HG02571 (cell line): Measurements from ENCODE around the gene LRRC25.

Experiments
- ATAC-seq: cut with Tn5 transposase; IDR thresholded peaks from one replicate; pipeline ENCODE4 v1.9.1; 2021; ENCODE audit warnings: mild to moderate bottlenecking, moderate library complexity; ENCODE audit not compliant: unreplicated experiment

The LRRC25 gene

GRCh38 chr19:18397242-18398202 lies at the start of gene LRRC25:
TSS of gene LRRC25 (minus strand) at chr19:18397622. CDS start at chr19:18396963, 659 bp downstream.
- ATAC-seq: no peak

- ATAC-seq: no peak
Observed at GRCh38 chr19:18446811-18447359, 49.5 kb upstream of the LRRC25 start.

DNA sequence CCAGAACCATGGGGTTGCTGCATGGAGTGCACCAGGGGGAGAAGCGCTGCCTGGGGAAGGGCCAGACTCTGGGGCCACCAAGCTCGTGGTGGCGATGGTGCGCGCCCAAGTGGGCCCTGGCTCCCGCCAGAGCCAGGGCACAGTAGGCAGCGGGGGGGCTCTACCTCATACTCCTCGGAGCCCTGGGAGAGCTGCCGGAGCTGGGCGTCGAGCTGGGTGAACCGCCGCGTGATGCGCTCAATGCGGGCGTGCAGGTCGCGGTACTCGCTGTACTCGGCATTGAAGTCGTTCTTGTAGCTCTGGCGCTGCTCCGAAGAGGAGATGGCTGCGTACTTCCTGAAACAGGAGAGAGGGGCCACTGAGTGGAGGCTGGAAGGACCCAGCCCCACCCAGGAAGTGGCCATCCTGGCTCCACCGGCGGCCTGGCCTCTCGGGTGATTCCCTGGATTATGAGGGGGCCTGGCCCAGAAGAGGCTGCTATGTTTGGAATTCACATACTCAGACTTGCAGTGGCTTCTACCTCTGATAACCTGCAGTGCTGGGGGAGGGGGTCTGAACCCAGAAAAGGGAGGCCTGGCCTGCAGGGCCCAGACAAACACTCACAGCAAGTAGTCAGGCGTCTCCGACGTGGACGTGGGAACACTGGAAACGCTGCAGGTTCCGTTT lies 48.9 kb upstream of the LRRC25 start:
- ATAC-seq: no peak

GRCh38 chr19:18445262-18445948 lies 48.0 kb upstream of the LRRC25 start:
- no peak for ATAC-seq

DNA sequence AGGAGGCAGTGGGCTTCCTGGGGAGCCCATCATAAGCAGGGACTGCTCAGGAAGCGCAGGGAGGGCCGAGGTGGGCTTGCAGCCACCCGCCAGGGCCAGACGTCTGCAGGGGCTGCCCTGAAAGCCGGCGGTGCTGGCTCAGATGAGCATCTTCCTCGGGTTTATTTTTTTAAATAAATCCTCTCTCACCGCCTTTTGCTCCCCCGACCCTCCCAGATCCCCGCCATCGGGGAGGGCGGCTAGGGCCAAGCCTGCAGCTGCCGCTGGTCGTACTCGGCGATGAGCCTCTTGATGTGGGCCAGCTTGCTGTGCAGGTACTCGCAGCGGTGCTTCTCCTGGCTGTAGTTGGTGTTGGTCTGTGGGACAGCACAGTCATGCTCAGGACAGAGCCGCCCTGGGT lies 47.1 kb upstream of the LRRC25 start:
- ATAC-seq: no peak

DNA sequence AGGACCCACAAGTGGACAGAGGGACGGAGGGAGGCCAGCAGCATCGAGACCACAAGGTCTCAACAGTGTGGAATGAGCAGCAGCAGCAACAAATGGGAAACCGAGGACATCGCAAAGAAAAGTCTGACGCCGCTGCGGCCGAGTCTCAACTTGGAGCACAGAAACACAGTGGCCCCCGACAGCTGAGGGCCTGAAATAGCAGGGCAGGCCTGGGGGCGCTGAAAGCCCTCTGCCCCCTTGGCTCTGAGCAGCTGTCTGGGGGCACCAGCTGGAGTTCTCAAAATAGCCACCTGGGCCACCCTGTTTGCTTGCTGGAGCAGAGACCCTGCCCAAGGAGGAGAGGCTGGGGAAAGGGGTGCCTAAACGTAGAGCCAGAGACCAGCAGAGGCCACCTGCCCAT lies 46.4 kb upstream of the LRRC25 start:
- no peak for ATAC-seq

DNA sequence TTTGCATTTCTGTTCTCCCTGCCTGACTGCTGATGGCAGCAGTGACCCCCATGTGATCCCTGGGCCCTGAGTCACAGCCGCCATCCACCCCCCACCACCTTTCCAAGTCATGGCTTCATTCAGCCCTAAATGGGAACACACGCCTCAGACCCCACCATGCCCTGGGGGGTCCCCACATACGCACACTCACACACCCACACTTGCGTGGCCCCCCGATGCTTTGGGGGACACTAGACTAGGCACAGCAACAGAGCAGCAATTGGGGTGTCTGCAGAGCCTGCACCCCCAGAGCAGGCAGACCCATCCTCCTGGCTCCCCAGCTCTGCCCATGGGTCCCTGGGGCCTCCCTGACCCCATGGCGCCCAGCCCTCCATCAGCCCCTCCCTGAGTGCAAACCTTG lies 46.0 kb upstream of the LRRC25 start:
- ATAC-seq: no peak

DNA sequence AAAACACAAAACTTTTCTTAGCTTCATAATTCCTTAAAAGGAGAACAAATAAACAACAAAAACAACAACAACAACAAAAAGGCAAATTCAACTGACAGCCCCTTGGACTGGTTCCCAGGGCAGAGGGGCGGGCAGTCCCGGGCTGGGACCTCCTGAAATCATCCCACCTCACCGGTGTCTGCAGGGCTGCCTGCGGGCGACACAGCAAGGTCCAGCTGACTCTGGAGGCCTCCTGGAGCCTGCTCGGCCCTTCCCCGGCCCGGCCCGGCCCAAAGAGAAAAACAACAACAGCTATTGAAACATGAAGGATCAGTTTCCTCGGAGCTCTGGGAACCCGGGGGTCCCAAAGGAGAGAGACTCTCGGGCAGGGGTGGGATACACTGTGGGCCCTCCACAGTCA lies 45.5 kb upstream of the LRRC25 start:
- no peak for ATAC-seq

- no peak for ATAC-seq
Observed at GRCh38 chr19:18441804-18442788, 44.7 kb upstream of the LRRC25 start.

- no peak for ATAC-seq
Observed at GRCh38 chr19:18440936-18441803, 43.7 kb upstream of the LRRC25 start.

DNA sequence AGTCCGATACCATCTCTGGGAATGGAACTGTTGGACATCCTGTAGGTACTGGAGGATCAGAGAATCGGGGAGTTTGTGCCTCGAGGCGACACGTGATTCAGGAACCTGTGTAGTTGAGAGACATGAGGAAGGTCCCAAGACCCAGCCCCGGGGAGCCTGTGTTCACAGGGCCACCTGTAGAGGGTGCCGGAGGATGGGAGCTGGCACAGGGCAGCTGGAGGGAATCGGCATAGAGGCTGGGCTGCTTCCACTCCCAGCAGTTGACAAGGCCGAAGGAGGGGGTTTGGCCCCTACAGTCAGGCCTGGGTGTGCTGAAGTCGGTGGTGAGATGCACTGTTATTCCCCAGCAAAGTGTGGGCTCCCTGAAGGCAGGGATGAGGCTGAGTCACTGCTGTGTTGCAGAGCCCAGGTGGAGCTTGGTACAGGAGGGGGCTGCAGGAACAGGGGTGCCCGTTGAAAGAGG lies 43.0 kb upstream of the LRRC25 start:
- no peak for ATAC-seq

- no peak for ATAC-seq
Observed at GRCh38 chr19:18439910-18440237, 42.5 kb upstream of the LRRC25 start.

DNA sequence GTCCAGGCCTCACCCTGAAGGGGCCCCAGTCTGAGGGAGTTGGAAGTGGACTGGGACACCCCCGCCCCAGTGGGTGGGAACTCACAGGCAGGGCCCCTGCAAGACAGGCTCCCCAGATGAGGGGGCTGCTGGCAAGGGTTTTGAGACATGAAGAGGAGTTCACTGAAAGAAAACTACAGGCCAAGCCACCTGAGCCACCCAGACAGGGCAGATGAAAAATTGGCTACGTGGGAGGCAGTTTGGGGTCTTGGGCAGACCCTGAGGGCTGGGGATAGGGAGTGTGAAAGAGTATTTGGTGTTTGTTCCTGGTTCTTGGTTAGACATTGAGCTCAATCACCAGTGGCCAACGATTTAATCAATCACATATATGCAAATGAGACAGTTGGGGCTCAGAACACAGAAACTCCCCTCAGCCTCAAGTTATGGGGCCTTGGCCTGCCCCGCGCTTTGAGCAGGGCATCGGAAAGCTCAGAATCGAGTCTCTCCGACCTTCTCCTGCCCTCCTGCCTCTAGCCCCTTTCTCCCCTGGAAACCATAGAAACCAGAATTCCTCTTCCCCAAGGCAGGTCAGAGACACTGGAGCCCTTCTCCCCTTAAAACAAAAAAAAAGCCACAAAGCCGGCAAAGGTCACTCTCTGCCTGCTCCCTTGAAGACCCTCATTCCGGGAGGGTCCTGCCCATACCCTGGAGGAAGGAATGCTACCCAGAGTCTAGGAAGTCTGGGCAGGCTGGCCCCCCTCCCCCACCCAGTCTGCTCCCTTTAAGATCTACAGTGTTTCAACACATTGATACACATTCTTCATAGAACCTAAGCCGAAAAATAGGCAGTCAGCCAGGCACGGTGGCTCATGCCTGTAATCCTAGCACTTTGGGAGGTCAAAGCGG lies 41.8 kb upstream of the LRRC25 start:
- ATAC-seq: no peak

DNA sequence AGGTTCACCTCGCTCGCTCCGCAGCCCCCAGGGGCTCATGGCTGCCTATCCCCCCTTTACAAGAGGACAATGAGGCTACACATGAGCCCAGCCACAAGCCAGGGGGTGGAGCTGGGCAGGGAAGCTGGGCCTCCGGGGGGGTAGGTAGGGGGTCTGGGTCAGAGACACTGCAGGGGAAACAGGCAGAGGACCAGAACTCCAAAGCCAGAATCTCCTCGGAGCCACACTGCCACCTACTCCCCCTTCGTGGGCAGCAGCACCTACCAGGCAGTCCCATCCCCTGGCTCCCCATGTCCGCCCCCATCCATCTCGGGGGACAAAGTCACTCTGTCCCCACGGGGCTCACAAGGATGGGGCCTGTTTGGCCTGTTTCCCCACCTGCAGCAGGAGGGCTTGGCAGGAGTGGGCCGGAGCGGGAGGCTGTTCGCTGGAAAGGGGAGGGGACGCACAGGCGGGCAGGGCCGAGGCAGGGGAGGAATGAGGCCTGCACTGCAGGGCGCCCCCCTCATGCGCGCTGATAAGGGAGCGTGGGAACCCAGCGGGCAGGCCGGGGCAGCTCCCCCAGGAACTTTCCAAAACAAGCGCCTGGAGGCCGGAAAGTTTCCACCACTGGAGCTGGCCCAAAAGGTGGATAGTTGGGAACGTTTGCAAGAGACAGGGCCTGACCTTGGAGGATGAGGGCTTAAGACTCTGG lies 41.1 kb upstream of the LRRC25 start:
- no peak for ATAC-seq

DNA sequence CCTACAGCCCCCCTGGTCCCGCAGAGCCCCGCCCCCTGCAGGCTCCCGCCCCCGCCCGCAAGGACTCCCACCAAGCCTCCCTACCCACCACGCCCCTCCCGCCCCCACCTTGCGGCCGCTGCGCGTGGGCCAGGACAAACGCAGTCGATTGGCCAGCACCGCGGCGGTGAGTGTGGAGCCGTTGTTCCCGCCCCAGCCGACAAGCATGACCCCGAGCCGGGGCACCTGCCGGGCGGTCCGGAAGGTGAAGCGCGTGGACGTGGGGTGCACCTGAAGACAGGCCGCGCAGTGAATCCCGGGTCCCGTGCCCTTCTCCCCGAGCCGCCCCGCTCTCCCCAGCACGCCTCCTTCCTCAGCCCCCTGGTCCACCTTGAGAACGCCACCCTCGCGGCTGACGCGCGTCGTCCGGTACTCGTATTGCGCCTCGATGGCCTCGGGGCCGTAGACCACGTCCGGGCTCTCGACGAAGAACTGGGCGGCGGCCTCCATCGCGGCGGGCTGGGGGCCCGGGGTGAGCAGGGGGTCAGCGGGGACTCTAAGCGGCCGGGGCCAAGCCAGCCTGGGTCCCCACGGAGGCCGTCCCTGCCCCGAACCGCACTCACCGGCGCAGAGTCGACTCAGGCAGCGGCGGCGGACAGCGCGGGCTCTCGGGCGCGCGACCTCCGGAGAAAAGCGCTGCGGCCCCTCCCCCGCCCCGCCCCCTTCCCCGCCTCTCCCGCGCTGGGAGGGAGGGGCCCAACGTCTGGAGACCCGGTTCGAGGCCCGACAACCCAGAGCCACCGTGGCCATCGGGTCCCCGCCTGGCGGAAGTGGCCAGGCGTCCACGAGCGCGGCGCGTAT lies 40.3 kb upstream of the LRRC25 start, which contains the start of gene ISYNA1:
Gene ISYNA1 (minus strand): TSS at position 643 of the 840 bp plus-strand sequence. CDS start 154 bp downstream, at position 489.
- no peak for ATAC-seq

DNA sequence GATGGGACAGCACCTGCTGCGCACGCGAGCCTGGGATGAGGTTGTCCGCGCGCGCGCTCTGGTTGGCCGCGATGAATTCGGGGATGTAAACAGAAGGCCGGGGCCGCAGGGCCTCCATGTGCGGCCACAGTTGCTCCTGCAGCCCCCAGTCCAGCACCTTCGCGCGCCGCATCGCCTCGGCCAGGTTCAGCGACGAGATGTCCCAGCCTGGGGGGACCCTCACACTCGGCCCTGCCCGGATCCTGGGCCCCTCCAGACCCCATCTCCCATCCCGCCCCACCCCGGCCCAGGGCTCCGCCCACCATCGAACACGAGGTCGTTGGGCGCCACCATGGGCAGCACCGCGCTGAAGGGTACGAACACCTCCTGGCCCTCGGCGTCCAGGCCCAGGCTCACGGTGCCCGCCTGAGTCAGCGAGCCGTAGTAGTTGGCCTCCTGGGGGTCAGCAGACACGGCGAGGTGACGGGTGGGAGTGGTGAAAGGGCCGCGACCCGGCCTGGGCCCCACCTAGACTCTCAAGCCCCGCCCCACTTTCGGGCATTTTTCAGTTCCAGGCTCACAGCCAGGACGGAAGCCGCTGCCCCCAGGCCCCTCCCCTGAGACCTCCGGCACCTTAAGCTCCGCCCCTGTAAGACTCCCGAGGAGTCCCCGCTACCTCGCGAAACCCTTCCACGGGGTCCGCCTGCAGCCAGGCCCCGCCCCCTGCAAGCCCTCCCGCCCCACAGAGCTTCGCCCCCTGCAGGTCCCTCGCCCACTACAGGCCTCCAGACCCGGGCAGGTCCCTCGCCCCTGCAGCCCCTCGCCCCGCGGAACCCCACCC lies 39.5 kb upstream of the LRRC25 start:
- peak; percentile 37 for ATAC-seq
